ENCODE data around the gene B2M. TPM values are rescaled to one million over a fixed set of nuclear protein-coding genes. Genes with fewer than 3 reads are reported as not detected.

Gene B2M
- total and polyA plus RNA-seq, 2 donors = 6,445 to 8,137 TPM

- H3K4me3 ChIP-seq (ENCODE audit: low read length in 2 of 2) = no peak overlapping the region
- no peak for DNase-seq (ENCODE audit: low read depth in 6 of 9, low spot score in 9 of 9)
- peaks cover 0 to 3% of the 10 kb centered on the region in 2 donors for H3K36me3 ChIP-seq (ENCODE audit: control insufficient read depth in 2 of 2, insufficient read depth in 2 of 2, low read length in 1 of 2)
- H3K27ac ChIP-seq (ENCODE audit: low read depth in 1 of 2, low read length in 1 of 2) = no peak overlapping the region
- peaks cover 2 to 4% of the 10 kb centered on the region in 2 donors for H3K4me1 ChIP-seq (ENCODE audit: control insufficient read depth in 2 of 2, insufficient read depth in 2 of 2, low read length in 2 of 2)
- H3K27me3 ChIP-seq (ENCODE audit: control insufficient read depth in 2 of 2, insufficient read depth in 1 of 2, low read length in 1 of 2) = no peaks in the 10 kb centered on the region
- whole genome bisulfite sequencing = 100% methylated on average over 2 of the region's 2 CpGs
- peaks cover 0 to 4% of the 10 kb centered on the region in 2 donors for H3K9me3 ChIP-seq (ENCODE audit: control insufficient read depth in 2 of 2, insufficient read depth in 1 of 2, low read length in 1 of 2)
These were observed 4.2 kb upstream of the B2M start for GRCh38 chr15:44706946-44707636.

GRCh38 chr15:44710236-44711095 lies 851 bp upstream of the B2M start:
- Histone ChIP-seq H3K27ac (ENCODE audit: low read depth in 1 of 2, low read length in 1 of 2) (peak overlapping the region; percentile 99 to 100), H3K4me3 (ENCODE audit: low read length in 2 of 2) (peak overlapping the region; percentile 90 to 100), H3K4me1 (ENCODE audit: control insufficient read depth in 2 of 2, insufficient read depth in 2 of 2, low read length in 2 of 2) (peaks cover 14 to 21% of the 10 kb centered on the region in 2 donors), H3K27me3 (ENCODE audit: control insufficient read depth in 2 of 2, insufficient read depth in 1 of 2, low read length in 1 of 2) (no peaks in the 10 kb centered on the region), H3K36me3 (ENCODE audit: control insufficient read depth in 2 of 2, insufficient read depth in 2 of 2, low read length in 1 of 2) (peaks cover 11 to 19% of the 10 kb centered on the region in 2 donors), H3K9me3 (ENCODE audit: control insufficient read depth in 2 of 2, insufficient read depth in 1 of 2, low read length in 1 of 2) (no peaks in the 10 kb centered on the region)
- WGBS = 10% methylated on average over 11 of the region's 11 CpGs
- DNase-seq (ENCODE audit: low read depth in 6 of 9, low spot score in 9 of 9) = peak in 2 of 9 donors; percentile 60 to 75

- Histone ChIP-seq H3K4me3 (ENCODE audit: low read length in 2 of 2) (peak overlapping the region; percentile 90 to 100), H3K27me3 (ENCODE audit: control insufficient read depth in 2 of 2, insufficient read depth in 1 of 2, low read length in 1 of 2) (no peaks in the 10 kb centered on the region), H3K36me3 (ENCODE audit: control insufficient read depth in 2 of 2, insufficient read depth in 2 of 2, low read length in 1 of 2) (peaks cover 24 to 33% of the 10 kb centered on the region in 2 donors), H3K27ac (ENCODE audit: low read depth in 1 of 2, low read length in 1 of 2) (peak overlapping the region; percentile 99 to 100), H3K9me3 (ENCODE audit: control insufficient read depth in 2 of 2, insufficient read depth in 1 of 2, low read length in 1 of 2) (no peaks in the 10 kb centered on the region), H3K4me1 (ENCODE audit: control insufficient read depth in 2 of 2, insufficient read depth in 2 of 2, low read length in 2 of 2) (peaks cover 21 to 30% of the 10 kb centered on the region in 2 donors)
- WGBS = under 1% methylated on average over 46 of the region's 46 CpGs
- DNase-seq (ENCODE audit: low read depth in 6 of 9, low spot score in 9 of 9) = peak in 6 of 9 donors; percentile 56 to 87 (median 69)
These were observed 527 bp downstream of the B2M start for GRCh38 chr15:44711743-44712345.

- H3K9me3 ChIP-seq (ENCODE audit: control insufficient read depth in 2 of 2, insufficient read depth in 1 of 2, low read length in 1 of 2) = no peaks in the 10 kb centered on the region
- peak overlapping the region; percentile 99 to 100 for H3K27ac ChIP-seq (ENCODE audit: low read depth in 1 of 2, low read length in 1 of 2)
- peak overlapping the region; percentile 90 to 100 for H3K4me3 ChIP-seq (ENCODE audit: low read length in 2 of 2)
- no peaks in the 10 kb centered on the region for H3K27me3 ChIP-seq (ENCODE audit: control insufficient read depth in 2 of 2, insufficient read depth in 1 of 2, low read length in 1 of 2)
- DNase-seq (ENCODE audit: low read depth in 6 of 9, low spot score in 9 of 9) = peak in 7 of 9 donors; percentile 40 to 86 (median 66)
- peaks cover 29 to 39% of the 10 kb centered on the region in 2 donors for H3K36me3 ChIP-seq (ENCODE audit: control insufficient read depth in 2 of 2, insufficient read depth in 2 of 2, low read length in 1 of 2)
- under 1% methylated on average over 24 of the region's 24 CpGs for WGBS
- peaks cover 21 to 30% of the 10 kb centered on the region in 2 donors for H3K4me1 ChIP-seq (ENCODE audit: control insufficient read depth in 2 of 2, insufficient read depth in 2 of 2, low read length in 2 of 2)
These were observed 1.2 kb downstream of the B2M start for GRCh38 chr15:44712346-44713005.

GRCh38 chr15:44713006-44713966 lies 2.0 kb downstream of the B2M start:
- H3K27me3 ChIP-seq (ENCODE audit: control insufficient read depth in 2 of 2, insufficient read depth in 1 of 2, low read length in 1 of 2) = no peaks in the 10 kb centered on the region
- peaks cover 21 to 30% of the 10 kb centered on the region in 2 donors for H3K4me1 ChIP-seq (ENCODE audit: control insufficient read depth in 2 of 2, insufficient read depth in 2 of 2, low read length in 2 of 2)
- DNase-seq (ENCODE audit: low read depth in 6 of 9, low spot score in 9 of 9) = no peak

DNA sequence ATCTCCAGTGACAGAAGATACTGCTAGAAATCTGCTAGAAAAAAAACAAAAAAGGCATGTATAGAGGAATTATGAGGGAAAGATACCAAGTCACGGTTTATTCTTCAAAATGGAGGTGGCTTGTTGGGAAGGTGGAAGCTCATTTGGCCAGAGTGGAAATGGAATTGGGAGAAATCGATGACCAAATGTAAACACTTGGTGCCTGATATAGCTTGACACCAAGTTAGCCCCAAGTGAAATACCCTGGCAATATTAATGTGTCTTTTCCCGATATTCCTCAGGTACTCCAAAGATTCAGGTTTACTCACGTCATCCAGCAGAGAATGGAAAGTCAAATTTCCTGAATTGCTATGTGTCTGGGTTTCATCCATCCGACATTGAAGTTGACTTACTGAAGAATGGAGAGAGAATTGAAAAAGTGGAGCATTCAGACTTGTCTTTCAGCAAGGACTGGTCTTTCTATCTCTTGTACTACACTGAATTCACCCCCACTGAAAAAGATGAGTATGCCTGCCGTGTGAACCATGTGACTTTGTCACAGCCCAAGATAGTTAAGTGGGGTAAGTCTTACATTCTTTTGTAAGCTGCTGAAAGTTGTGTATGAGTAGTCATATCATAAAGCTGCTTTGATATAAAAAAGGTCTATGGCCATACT lies 4.0 kb downstream of the B2M start:
- Histone ChIP-seq H3K4me1 (ENCODE audit: control insufficient read depth in 2 of 2, insufficient read depth in 2 of 2, low read length in 2 of 2) (peaks cover 24 to 43% of the 10 kb centered on the region in 2 donors), H3K27ac (ENCODE audit: low read depth in 1 of 2, low read length in 1 of 2) (no peak overlapping the region), H3K4me3 (ENCODE audit: low read length in 2 of 2) (peak overlapping the region in 1 of 2 donors; percentile 100), H3K9me3 (ENCODE audit: control insufficient read depth in 2 of 2, insufficient read depth in 1 of 2, low read length in 1 of 2) (no peaks in the 10 kb centered on the region), H3K36me3 (ENCODE audit: control insufficient read depth in 2 of 2, insufficient read depth in 2 of 2, low read length in 1 of 2) (peaks cover 41 to 58% of the 10 kb centered on the region in 2 donors), H3K27me3 (ENCODE audit: control insufficient read depth in 2 of 2, insufficient read depth in 1 of 2, low read length in 1 of 2) (no peaks in the 10 kb centered on the region)
- DNase-seq (ENCODE audit: low read depth in 6 of 9, low spot score in 9 of 9) = no peak
- 87% methylated on average over 6 of the region's 6 CpGs for WGBS

More at GRCh38 chr15:44713006-44713966, 2.0 kb downstream of the B2M start:
- 31% methylated on average over 5 of the region's 5 CpGs for WGBS
- Histone ChIP-seq H3K27ac (ENCODE audit: low read depth in 1 of 2, low read length in 1 of 2) (peak overlapping the region; percentile 69 to 99), H3K4me3 (ENCODE audit: low read length in 2 of 2) (peak overlapping the region; percentile 90 to 100), H3K9me3 (ENCODE audit: control insufficient read depth in 2 of 2, insufficient read depth in 1 of 2, low read length in 1 of 2) (no peaks in the 10 kb centered on the region), H3K36me3 (ENCODE audit: control insufficient read depth in 2 of 2, insufficient read depth in 2 of 2, low read length in 1 of 2) (peaks cover 34 to 46% of the 10 kb centered on the region in 2 donors)

GRCh38 chr15:44715797-44716334 lies 4.5 kb downstream of the B2M start:
- H3K27ac ChIP-seq (ENCODE audit: low read depth in 1 of 2, low read length in 1 of 2) = peak overlapping the region in 1 of 2 donors; percentile 14
- H3K36me3 ChIP-seq (ENCODE audit: control insufficient read depth in 2 of 2, insufficient read depth in 2 of 2, low read length in 1 of 2) = peaks cover 41 to 58% of the 10 kb centered on the region in 2 donors
- peaks cover 30 to 48% of the 10 kb centered on the region in 2 donors for H3K4me1 ChIP-seq (ENCODE audit: control insufficient read depth in 2 of 2, insufficient read depth in 2 of 2, low read length in 2 of 2)
- no peak for DNase-seq (ENCODE audit: low read depth in 6 of 9, low spot score in 9 of 9)
- no peaks in the 10 kb centered on the region for H3K27me3 ChIP-seq (ENCODE audit: control insufficient read depth in 2 of 2, insufficient read depth in 1 of 2, low read length in 1 of 2)
- H3K4me3 ChIP-seq (ENCODE audit: low read length in 2 of 2) = no peak overlapping the region
- 92% methylated on average over 2 of the region's 2 CpGs for whole genome bisulfite sequencing
- H3K9me3 ChIP-seq (ENCODE audit: control insufficient read depth in 2 of 2, insufficient read depth in 1 of 2, low read length in 1 of 2) = no peaks in the 10 kb centered on the region

Measured in thymus (tissue), 11 donors.